Upper lobe of right lung (tissue), 1 donor: ENCODE results near the gene CIB2. TPM values are rescaled to one million over a fixed set of nuclear protein-coding genes. Genes with fewer than 3 reads are reported as not detected.
"Not testable (repeated sequence)": the region's sequence is repeated elsewhere in the genome, so short reads cannot be mapped to it uniquely, and the experiment has no call there.

Source experiments
- ATAC-seq: fragments of 200-7000 bp; cut with Tn5 transposase; one replicate; pipeline ENCODE4 v1.9.1; 2020; ENCODE audit warnings: mild to moderate bottlenecking, moderate library complexity
- DNase-seq: peaks from one replicate; pipeline ENCODE4 v3.0.0-alpha.2; 2020
- H3K27ac ChIP-seq: fragments of 200-600 bp; one replicate; pipeline ENCODE4 v1.8.0; 2022
- H3K27me3 ChIP-seq: fragments of 200-600 bp; one replicate; pipeline ENCODE4 v1.8.0; 2022; ENCODE audit warnings: mild to moderate bottlenecking
- H3K36me3 ChIP-seq: fragments of 200-600 bp; one replicate; pipeline ENCODE4 v1.8.0; 2022
- H3K4me1 ChIP-seq: fragments of 200-600 bp; one replicate; pipeline ENCODE4 v1.8.0; 2022
- H3K4me3 ChIP-seq: fragments of 200-600 bp; one replicate; pipeline ENCODE4 v1.8.0; 2022; ENCODE audit warnings: mild to moderate bottlenecking
- H3K9me3 ChIP-seq: fragments of 200-600 bp; one replicate; pipeline ENCODE4 v1.8.0; 2022
- CTCF ChIP-seq: fragments of 200-600 bp; IDR thresholded peaks from one replicate; pipeline ENCODE4 v1.8.0; 2022; ENCODE audit warnings: antibody characterized with exemption
- intact Hi-C: fragments of 100-400 bp; cut with DNase I; formaldehyde crosslinking; loops from one replicate; pipeline ENCODE4 v1.11.0; 2022
- total RNA-seq: library from RNA; stranded (reverse); fragmentation: NEBNext Ultra II Directional; extraction: Animal tissue kit (Norgen Biotek cat#: 25700); gene quantifications from one replicate; pipeline ENCODE4 v1.2.1, GENCODE V29; 2021
- donor health status: DM: no; HTN: yes; CAD: no; lungs with severe emphysema.

Gene CIB2
- total RNA-seq, 1 donor from 2014 or later = 1.9 TPM

GRCh38 chr15:78155355-78155939 is 24.2 kb upstream of the CIB2 start:
- Histone ChIP-seq H3K27me3 (no peaks in the 10 kb centered on the region), H3K36me3 (peaks cover 40% of the 10 kb centered on the region), H3K4me3 (no peak overlapping the region), H3K27ac (peak overlapping the region; percentile 58), H3K9me3 (no peaks in the 10 kb centered on the region), H3K4me1 (peaks cover 19% of the 10 kb centered on the region)
- no peak for TF ChIP-seq CTCF
- no peak for DNase-seq
- intact Hi-C loops = no loop called here
- no peak for ATAC-seq

GRCh38 chr15:78154955-78155354 is 23.7 kb upstream of the CIB2 start:
- peaks cover 24% of the 10 kb centered on the region for H3K4me1 ChIP-seq
- ATAC-seq (no peak), DNase-seq (no peak)
- H3K27me3 ChIP-seq = no peaks in the 10 kb centered on the region
- no peak overlapping the region for H3K27ac ChIP-seq
- no peak overlapping the region for H3K4me3 ChIP-seq
- intact Hi-C loops = no loop called here
- peaks cover 36% of the 10 kb centered on the region for H3K36me3 ChIP-seq
- no peaks in the 10 kb centered on the region for H3K9me3 ChIP-seq
- TF ChIP-seq CTCF = no peak

- H3K27me3 ChIP-seq, H3K4me3 ChIP-seq, intact Hi-C loops, DNase-seq, H3K36me3 ChIP-seq, H3K9me3 ChIP-seq, ATAC-seq, H3K27ac ChIP-seq: not testable (repeated sequence)
- H3K4me1 ChIP-seq = peaks cover 32% of the 10 kb centered on the region
Observed at GRCh38 chr15:78151075-78151474, 19.8 kb upstream of the CIB2 start.

- ATAC-seq = peak; percentile 26
- Histone ChIP-seq H3K36me3 (no peaks in the 10 kb centered on the region), H3K27ac (peak overlapping the region; percentile 85), H3K4me1 (peaks cover 24% of the 10 kb centered on the region), H3K4me3 (peak overlapping the region; percentile 84), H3K27me3 (no peaks in the 10 kb centered on the region), H3K9me3 (no peaks in the 10 kb centered on the region)
- TF ChIP-seq CTCF = no peak
- DNase-seq = no peak
- intact Hi-C loops = no loop called here
Observed at GRCh38 chr15:78149805-78150751, 18.8 kb upstream of the CIB2 start.

GRCh38 chr15:78149068-78149804 is 18.0 kb upstream of the CIB2 start, which contains the start of gene IDH3A:
IDH3A (plus strand) TSS chr15:78149362; CDS start chr15:78149404, 42 bp downstream.
- intact Hi-C loops = no loop called here
- TF ChIP-seq CTCF = no peak
- Histone ChIP-seq H3K36me3 (no peaks in the 10 kb centered on the region), H3K27ac (peak within 1 kb of the TSS; percentile 85), H3K9me3 (no peaks in the 10 kb centered on the region), H3K4me3 (peak within 1 kb of the TSS; percentile 84), H3K27me3 (no peaks in the 10 kb centered on the region), H3K4me1 (peaks cover 16% of the 10 kb centered on the region)
- ATAC-seq (peak; percentile 100), DNase-seq (peak; percentile 100)
